Liver (tissue), 9 donors: ENCODE data around the gene WWOX. TPM values are rescaled to one million over a fixed set of nuclear protein-coding genes. Genes with fewer than 3 reads are reported as not detected.

Experiments used
- DNase-seq: peaks from one replicate; pipeline ENCODE4 v3.0.0-alpha.2; 2017; ENCODE audit warnings: low spot score
- H3K27ac ChIP-seq, 2 donors: one replicate each; pipeline ENCODE4 v1.7.0; 2013; ENCODE audit warnings: inconsistent platforms in 2 of 2, low read length in 2 of 2, control low read depth in 1 of 2, low read depth in 1 of 2, mild to moderate bottlenecking in 1 of 2
- H3K27me3 ChIP-seq, 4 donors: one replicate each; pipeline versions ENCODE4 v1.6.1 to v1.7.0; 2013; ENCODE audit warnings: low read length in 3 of 4, inconsistent platforms in 1 of 4, mild to moderate bottlenecking in 1 of 4, moderate library complexity in 1 of 4; ENCODE audit not compliant: control insufficient read depth in 4 of 4, insufficient read depth in 4 of 4
- H3K36me3 ChIP-seq, 4 donors: one replicate each; pipeline versions ENCODE4 v1.6.1 to v1.7.0; 2013; ENCODE audit warnings: low read length in 3 of 4, mild to moderate bottlenecking in 3 of 4, low read depth in 1 of 4, moderate library complexity in 1 of 4; ENCODE audit not compliant: control insufficient read depth in 4 of 4, insufficient read depth in 3 of 4
- H3K4me1 ChIP-seq, 4 donors: one replicate each; pipeline versions ENCODE4 v1.6.1 to v1.7.0; 2013; ENCODE audit warnings: low read length in 3 of 4, mild to moderate bottlenecking in 3 of 4, moderate library complexity in 1 of 4; ENCODE audit not compliant: control insufficient read depth in 4 of 4, insufficient read depth in 4 of 4
- H3K4me3 ChIP-seq, 3 donors: one replicate each; pipeline versions ENCODE4 v1.6.1 to v1.7.0; 2013; ENCODE audit warnings: low read length in 3 of 3, control low read depth in 1 of 3, low read depth in 1 of 3, mild to moderate bottlenecking in 1 of 3
- H3K9ac ChIP-seq, 2 donors: one replicate each; pipeline ENCODE4 v1.7.0; 2013; ENCODE audit warnings: low read length in 2 of 2, mild to moderate bottlenecking in 2 of 2, moderate library complexity in 2 of 2, control low read depth in 1 of 2, low read depth in 1 of 2
- H3K9me3 ChIP-seq, 4 donors: one replicate each; pipeline versions ENCODE4 v1.6.1 to v1.7.0; 2013; ENCODE audit warnings: low read length in 3 of 4; ENCODE audit not compliant: control insufficient read depth in 4 of 4
- EGR1 ChIP-seq, 2 donors: IDR thresholded peaks; 2 replicates each; pipeline ENCODE4 v1.6.1; 2016 to 2018; ENCODE audit warnings: antibody characterized with exemption in 2 of 2, low read depth in 2 of 2
- FOXA1 ChIP-seq: IDR thresholded peaks from 2 replicates; pipeline ENCODE4 v1.6.1; 2016; ENCODE audit warnings: antibody characterized with exemption
- FOXA2 ChIP-seq: IDR thresholded peaks from 2 replicates; pipeline ENCODE4 v1.6.1; 2016; ENCODE audit warnings: antibody characterized with exemption
- GABPA ChIP-seq, 2 donors: IDR thresholded peaks in 1 of 2; conservative IDR thresholded peaks in 1 of 2; 2 replicates each; pipeline ENCODE4 v1.6.1; 2016; ENCODE audit warnings: antibody characterized with exemption in 2 of 2, mild to moderate bottlenecking in 1 of 2, moderate library complexity in 1 of 2
- HNF4A ChIP-seq, 2 donors: conservative IDR thresholded peaks; 2 replicates each; pipeline ENCODE4 v1.6.1; 2016; ENCODE audit warnings: antibody characterized with exemption in 2 of 2, mild to moderate bottlenecking in 2 of 2
- HNF4G ChIP-seq: IDR thresholded peaks from 2 replicates; pipeline ENCODE4 v1.6.1; 2016; ENCODE audit warnings: antibody characterized with exemption
- NR2F2 ChIP-seq: IDR thresholded peaks from 2 replicates; pipeline ENCODE4 v1.6.1; 2016; ENCODE audit warnings: antibody characterized with exemption
- RAD21 ChIP-seq, 2 donors: IDR thresholded peaks; 2 replicates each; pipeline ENCODE4 v1.6.1; 2016; ENCODE audit warnings: antibody characterized with exemption in 2 of 2, mild to moderate bottlenecking in 2 of 2
- RXRA ChIP-seq, 2 donors: IDR thresholded peaks; 2 replicates each; pipeline ENCODE4 v1.6.1; 2017 to 2018; ENCODE audit warnings: antibody characterized with exemption in 2 of 2, mild to moderate bottlenecking in 1 of 2
- SP1 ChIP-seq: IDR thresholded peaks from 2 replicates; pipeline ENCODE4 v1.6.1; 2018; ENCODE audit warnings: antibody characterized with exemption, mild to moderate bottlenecking
- TAF1 ChIP-seq: conservative IDR thresholded peaks from 2 replicates; pipeline ENCODE4 v1.6.1; 2016; ENCODE audit warnings: antibody characterized with exemption, mild to moderate bottlenecking
- YY1 ChIP-seq: IDR thresholded peaks from 2 replicates; pipeline ENCODE4 v1.6.1; 2016; ENCODE audit warnings: antibody characterized with exemption, mild to moderate bottlenecking
- WGBS: extraction: QIAGEN DNeasy Blood & Tissue Kit; methylation state at CpG from one replicate; pipeline ENCODE4 v1.1.7; 2013; 5-methylcytosine and 5-hydroxymethylcytosine counted together
- polyA plus RNA-seq, 2 donors: library from polyadenylated mRNA; stranded (reverse) in 1 of 2; unstranded in 1 of 2; fragments of 200-250 nt in 1 of 2; fragments of >200 nt in 1 of 2; fragmentation: Nextera tagmentation in 1 of 2; extraction: Ambion mirVana in 1 of 2; gene quantifications; one replicate each; pipeline versions ENCODE4 v1.2.1 to v1.2.3, GENCODE V29; 2013 to 2015
- total RNA-seq, 2 donors: library from RNA; depleted of rRNA; stranded (reverse); fragments of >200 nt; gene quantifications; one replicate each; pipeline ENCODE4 v1.2.3, GENCODE V29; 2014
- TF ChIP-seq, protein P1 (sequence below): IDR thresholded peaks from 2 replicates; pipeline ENCODE4 v1.6.1; 2016; ENCODE audit warnings: antibody characterized with exemption
- TF ChIP-seq, protein P2 (sequence below): IDR thresholded peaks from 2 replicates; pipeline ENCODE4 v1.6.1; 2016; ENCODE audit warnings: antibody characterized with exemption
- TF ChIP-seq, protein P3 (sequence below): IDR thresholded peaks from 2 replicates; pipeline ENCODE4 v1.6.1; 2016; ENCODE audit warnings: antibody characterized with exemption
- TF ChIP-seq, protein P4 (sequence below): fragments of 150-350 bp; IDR thresholded peaks from 2 replicates; pipeline ENCODE4 v1.5.1; 2017; ENCODE audit warnings: improper control_type of control experiment, low read depth, low read length; ENCODE audit not compliant: missing input control
- TF ChIP-seq, protein P5 (sequence below): IDR thresholded peaks from 2 replicates; pipeline ENCODE4 v1.6.1; 2016; ENCODE audit warnings: antibody characterized with exemption, mild to moderate bottlenecking
- donor health status: healthy.
- donor health status: healthy.
- donor health status: healthy.
- donor health status: healthy.
- donor health status: healthy.

WWOX gene
- total and polyA plus RNA-seq, 4 donors: 9.8 to 46.0 (median 15.3) TPM

DNA sequence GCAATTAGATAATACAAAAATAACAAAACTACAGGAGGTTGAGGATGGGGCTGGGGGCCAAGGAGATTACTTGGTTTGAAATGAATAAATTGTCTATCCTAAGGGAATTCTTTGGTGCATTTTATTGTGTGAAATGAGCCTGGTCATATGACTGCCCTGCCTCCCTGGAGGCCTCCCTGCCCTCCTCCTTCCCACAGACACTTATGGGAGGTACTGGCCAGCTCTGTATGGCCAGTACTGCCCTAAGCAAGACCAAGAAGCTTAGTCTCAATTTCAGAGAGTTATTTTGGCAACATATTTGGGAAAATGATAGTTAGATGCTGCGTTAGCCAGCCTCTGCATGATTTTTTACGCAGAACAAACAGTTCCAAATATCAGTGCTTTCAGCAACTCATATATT, 511.9 kb downstream of the WWOX start:
- Histone ChIP-seq H3K4me3 (no peak overlapping the region), H3K27ac (no peak overlapping the region), H3K27me3 (no peaks in the 10 kb centered on the region), H3K36me3 (no peaks in the 10 kb centered on the region), H3K4me1 (peaks cover 0 to 8% (median 3%) of the 10 kb centered on the region in 4 donors), H3K9me3 (no peaks in the 10 kb centered on the region), H3K9ac (no peak overlapping the region)
- no peak for TF ChIP-seq HNF4G
- no peak for DNase-seq
- 93% methylated on average over 2 of the region's 2 CpGs for WGBS

DNA sequence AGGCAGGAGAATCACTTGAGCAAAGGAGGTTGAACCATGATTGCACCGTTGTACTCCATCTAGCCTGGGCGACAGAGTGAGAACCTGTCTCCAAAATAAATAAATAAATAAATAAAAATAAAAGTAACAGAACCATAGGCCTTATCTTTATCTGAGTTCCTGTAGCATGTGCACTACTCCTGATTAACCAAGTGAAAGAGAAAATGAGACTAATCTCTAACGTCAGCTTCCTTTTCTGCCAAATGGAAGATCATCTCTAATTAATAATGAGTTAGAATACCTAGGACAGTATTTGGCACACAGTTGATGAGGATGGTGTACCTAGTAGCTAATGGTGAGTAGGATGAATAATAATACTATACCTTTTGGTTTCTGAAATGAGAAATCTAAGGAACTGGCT, 520.4 kb downstream of the WWOX start:
- Histone ChIP-seq H3K4me3 (no peak overlapping the region), H3K27me3 (no peaks in the 10 kb centered on the region), H3K9ac (no peak overlapping the region), H3K36me3 (no peaks in the 10 kb centered on the region), H3K27ac (no peak overlapping the region), H3K9me3 (peaks cover 0 to 6% (median 1%) of the 10 kb centered on the region in 4 donors), H3K4me1 (peaks cover 0 to 3% (median 0%) of the 10 kb centered on the region in 4 donors)
- 61% methylated on average over 3 of the region's 3 CpGs for WGBS
- no peak for TF ChIP-seq EGR1 (IDR thresholded peaks at IDR 0.05; ENCODE audit: low read depth in 2 of 2)
- TF ChIP-seq, protein P1, sequence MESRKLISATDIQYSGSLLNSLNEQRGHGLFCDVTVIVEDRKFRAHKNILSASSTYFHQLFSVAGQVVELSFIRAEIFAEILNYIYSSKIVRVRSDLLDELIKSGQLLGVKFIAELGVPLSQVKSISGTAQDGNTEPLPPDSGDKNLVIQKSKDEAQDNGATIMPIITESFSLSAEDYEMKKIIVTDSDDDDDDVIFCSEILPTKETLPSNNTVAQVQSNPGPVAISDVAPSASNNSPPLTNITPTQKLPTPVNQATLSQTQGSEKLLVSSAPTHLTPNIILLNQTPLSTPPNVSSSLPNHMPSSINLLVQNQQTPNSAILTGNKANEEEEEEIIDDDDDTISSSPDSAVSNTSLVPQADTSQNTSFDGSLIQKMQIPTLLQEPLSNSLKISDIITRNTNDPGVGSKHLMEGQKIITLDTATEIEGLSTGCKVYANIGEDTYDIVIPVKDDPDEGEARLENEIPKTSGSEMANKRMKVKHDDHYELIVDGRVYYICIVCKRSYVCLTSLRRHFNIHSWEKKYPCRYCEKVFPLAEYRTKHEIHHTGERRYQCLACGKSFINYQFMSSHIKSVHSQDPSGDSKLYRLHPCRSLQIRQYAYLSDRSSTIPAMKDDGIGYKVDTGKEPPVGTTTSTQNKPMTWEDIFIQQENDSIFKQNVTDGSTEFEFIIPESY: no peak
- no peak for TF ChIP-seq RAD21 (IDR thresholded peaks at IDR 0.05)
- TF ChIP-seq HNF4G: no peak
- no peak for TF ChIP-seq YY1
- TF ChIP-seq SP1: no peak
- no peak for TF ChIP-seq HNF4A (conservative IDR thresholded peaks at IDR 0.05)
- TF ChIP-seq, protein P2, sequence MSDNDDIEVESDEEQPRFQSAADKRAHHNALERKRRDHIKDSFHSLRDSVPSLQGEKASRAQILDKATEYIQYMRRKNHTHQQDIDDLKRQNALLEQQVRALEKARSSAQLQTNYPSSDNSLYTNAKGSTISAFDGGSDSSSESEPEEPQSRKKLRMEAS: no peak
- TF ChIP-seq FOXA2: no peak
- TF ChIP-seq, protein P3, sequence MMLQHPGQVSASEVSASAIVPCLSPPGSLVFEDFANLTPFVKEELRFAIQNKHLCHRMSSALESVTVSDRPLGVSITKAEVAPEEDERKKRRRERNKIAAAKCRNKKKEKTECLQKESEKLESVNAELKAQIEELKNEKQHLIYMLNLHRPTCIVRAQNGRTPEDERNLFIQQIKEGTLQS: no peak
- TF ChIP-seq TAF1: no peak
- TF ChIP-seq RXRA (IDR thresholded peaks at IDR 0.05): no peak
- no peak for TF ChIP-seq NR2F2
- DNase-seq: no peak

DNA sequence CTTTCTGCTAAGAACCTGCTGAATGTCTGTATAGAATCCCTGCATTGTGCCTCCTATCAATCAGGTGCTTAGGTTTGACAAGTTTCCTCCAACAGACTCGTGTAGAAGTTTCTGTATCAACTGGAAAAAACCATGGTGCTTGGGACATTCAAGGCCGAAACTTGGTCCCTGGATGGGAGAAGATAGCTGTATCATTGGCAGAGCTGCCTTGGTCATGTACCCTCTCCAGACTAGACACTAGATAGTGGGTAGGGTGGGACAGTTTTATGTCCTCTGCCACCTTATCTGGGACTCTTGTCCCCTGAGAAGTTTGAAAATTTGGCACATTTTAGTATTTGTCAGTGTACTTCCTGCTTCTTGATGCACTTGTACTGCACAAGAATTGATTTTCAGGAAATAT, 520.8 kb downstream of the WWOX start:
- TF ChIP-seq FOXA2 (no peak), RAD21 (IDR thresholded peaks at IDR 0.05) (no peak), GABPA (IDR thresholded peaks at IDR 0.05 in 1 of 2, conservative IDR thresholded peaks at IDR 0.05 in 1 of 2) (no peak), EGR1 (IDR thresholded peaks at IDR 0.05; ENCODE audit: low read depth in 2 of 2) (no peak), NR2F2 (no peak), RXRA (IDR thresholded peaks at IDR 0.05) (no peak), HNF4A (conservative IDR thresholded peaks at IDR 0.05) (no peak), FOXA1 (no peak)
- TF ChIP-seq, protein P4, sequence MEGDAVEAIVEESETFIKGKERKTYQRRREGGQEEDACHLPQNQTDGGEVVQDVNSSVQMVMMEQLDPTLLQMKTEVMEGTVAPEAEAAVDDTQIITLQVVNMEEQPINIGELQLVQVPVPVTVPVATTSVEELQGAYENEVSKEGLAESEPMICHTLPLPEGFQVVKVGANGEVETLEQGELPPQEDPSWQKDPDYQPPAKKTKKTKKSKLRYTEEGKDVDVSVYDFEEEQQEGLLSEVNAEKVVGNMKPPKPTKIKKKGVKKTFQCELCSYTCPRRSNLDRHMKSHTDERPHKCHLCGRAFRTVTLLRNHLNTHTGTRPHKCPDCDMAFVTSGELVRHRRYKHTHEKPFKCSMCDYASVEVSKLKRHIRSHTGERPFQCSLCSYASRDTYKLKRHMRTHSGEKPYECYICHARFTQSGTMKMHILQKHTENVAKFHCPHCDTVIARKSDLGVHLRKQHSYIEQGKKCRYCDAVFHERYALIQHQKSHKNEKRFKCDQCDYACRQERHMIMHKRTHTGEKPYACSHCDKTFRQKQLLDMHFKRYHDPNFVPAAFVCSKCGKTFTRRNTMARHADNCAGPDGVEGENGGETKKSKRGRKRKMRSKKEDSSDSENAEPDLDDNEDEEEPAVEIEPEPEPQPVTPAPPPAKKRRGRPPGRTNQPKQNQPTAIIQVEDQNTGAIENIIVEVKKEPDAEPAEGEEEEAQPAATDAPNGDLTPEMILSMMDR: no peak
- TF ChIP-seq, protein P5, sequence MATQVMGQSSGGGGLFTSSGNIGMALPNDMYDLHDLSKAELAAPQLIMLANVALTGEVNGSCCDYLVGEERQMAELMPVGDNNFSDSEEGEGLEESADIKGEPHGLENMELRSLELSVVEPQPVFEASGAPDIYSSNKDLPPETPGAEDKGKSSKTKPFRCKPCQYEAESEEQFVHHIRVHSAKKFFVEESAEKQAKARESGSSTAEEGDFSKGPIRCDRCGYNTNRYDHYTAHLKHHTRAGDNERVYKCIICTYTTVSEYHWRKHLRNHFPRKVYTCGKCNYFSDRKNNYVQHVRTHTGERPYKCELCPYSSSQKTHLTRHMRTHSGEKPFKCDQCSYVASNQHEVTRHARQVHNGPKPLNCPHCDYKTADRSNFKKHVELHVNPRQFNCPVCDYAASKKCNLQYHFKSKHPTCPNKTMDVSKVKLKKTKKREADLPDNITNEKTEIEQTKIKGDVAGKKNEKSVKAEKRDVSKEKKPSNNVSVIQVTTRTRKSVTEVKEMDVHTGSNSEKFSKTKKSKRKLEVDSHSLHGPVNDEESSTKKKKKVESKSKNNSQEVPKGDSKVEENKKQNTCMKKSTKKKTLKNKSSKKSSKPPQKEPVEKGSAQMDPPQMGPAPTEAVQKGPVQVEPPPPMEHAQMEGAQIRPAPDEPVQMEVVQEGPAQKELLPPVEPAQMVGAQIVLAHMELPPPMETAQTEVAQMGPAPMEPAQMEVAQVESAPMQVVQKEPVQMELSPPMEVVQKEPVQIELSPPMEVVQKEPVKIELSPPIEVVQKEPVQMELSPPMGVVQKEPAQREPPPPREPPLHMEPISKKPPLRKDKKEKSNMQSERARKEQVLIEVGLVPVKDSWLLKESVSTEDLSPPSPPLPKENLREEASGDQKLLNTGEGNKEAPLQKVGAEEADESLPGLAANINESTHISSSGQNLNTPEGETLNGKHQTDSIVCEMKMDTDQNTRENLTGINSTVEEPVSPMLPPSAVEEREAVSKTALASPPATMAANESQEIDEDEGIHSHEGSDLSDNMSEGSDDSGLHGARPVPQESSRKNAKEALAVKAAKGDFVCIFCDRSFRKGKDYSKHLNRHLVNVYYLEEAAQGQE: no peak
- TF ChIP-seq, protein P1: no peak
- TF ChIP-seq, protein P3: no peak
- Histone ChIP-seq H3K4me1 (peaks cover 0 to 3% (median 0%) of the 10 kb centered on the region in 4 donors), H3K36me3 (no peaks in the 10 kb centered on the region), H3K9me3 (peaks cover 0 to 6% (median 1%) of the 10 kb centered on the region in 4 donors), H3K9ac (no peak overlapping the region), H3K4me3 (no peak overlapping the region), H3K27ac (no peak overlapping the region), H3K27me3 (no peaks in the 10 kb centered on the region)
- no peak for DNase-seq
- 79% methylated on average over 2 of the region's 2 CpGs for WGBS
